ENCODE results near the gene ADCY7.

Gene ADCY7

GRCh38 chr16:50282955-50283631 is 16.7 kb downstream of the ADCY7 start:
- DNase-seq, result no peak

DNA sequence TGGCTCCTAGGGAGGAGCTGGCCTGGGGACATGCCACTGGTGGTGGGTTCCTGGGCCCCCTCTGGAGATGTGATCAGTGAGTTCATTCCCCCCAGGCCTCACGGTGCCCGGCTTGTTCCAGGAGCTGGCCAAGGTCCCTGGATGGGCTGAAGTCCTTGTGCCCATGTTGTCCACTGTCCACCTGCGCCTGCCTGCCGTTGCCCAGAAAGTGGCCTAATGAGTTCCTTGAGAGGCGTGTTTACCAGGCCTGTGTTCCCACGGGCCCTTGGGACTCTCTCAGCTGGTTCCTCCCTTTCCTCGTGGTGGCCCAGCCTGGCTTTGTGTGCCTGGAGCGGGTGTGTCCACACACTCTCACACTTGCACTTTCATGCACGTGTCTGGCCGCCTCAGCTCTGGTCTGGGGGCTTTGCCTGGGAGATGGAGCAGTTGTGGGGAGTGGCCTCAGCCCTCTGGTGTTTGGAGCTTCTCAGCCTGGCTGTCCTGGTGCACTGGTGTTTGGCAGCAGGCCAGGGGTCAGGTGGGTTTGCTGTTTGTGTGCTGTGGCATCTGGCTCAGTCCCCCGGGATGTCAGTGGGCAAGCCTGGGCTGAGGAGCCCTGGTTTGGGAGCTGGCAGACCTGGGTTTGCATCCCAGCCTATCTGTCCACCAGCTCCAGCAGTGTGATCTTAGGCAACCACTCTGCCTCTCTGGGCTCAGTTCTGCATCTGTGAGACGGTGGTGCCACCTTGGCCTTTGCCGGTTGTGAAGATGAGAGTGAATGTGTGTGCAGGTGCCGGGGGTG is 18.0 kb downstream of the ADCY7 start:
- peak; percentile 70 to 78 for DNase-seq

DNA sequence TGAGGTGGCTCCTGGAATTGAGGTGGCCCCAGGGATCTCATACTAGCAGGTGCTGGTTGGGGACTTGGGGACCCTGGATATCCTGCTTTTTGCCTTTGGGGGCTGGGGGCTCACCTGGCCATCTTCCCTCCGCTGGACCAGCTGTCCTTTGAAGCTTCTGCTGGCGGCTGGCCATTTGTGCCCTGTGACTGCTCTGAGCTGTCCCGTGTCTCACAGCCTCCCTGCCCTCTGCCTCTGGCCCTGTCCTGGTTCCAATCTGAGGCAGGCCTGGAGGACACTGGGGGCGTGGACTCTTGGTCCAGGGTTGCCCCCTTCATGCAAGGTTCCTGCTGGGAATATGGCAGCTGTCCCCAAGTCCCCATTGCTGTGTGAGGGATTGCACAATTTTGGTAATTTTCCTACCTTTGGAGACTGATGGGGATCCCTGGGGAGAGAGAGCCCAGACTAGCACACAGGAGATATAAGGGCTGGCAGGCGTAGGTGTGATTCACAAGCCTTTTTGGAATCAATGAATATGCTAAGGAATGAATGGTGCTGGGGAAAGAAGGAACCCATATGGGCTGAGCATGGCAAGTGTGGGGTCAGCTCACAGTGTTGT is 19.2 kb downstream of the ADCY7 start:
- no peak for DNase-seq

GRCh38 chr16:50286681-50287080 is 20.3 kb downstream of the ADCY7 start:
- DNase-seq, result no peak

GRCh38 chr16:50288026-50288425 is 21.7 kb downstream of the ADCY7 start:
- no peak for DNase-seq

- no peak for DNase-seq
Measured at GRCh38 chr16:50288920-50289319, 22.6 kb downstream of the ADCY7 start.

DNA sequence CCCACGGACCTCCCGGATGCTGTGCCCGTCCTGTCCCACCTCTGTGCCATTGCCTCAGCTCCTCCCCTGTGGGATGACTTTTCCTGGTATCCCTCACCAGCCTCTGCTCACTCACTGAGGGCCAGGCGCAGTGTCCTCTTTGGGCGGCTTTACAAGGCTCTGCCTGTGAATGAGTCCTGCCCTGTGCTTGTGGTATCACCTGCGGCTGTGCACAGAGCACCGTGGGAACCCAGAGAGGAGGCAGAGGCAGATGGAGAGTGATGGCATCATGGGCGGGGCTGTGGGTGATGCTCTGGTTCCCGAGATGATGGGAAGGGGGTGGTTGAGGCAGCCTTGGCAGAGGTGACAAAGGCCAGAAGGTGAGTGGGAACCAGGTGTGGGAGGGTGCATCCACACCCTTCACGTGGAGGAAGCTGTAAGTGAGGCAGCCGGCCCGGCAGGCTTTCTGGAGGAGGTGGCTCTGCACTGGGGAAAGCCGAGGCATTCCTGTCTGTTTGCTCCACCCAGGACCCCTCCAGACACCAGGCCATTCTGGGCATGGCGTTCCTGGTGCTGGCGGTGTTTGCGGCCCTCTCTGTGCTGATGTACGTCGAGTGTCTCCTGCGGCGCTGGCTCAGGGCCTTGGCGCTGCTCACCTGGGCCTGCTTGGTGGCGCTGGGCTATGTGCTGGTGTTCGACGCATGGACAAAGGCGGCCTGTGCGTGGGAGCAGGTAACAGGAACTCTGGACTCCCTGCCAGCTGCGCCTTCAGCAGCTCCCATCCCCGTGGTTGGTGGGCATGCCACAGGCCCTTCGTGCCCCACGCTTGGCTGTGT is 23.8 kb downstream of the ADCY7 start:
- no peak for DNase-seq

- DNase-seq, result no peak
Measured at GRCh38 chr16:50290856-50291255, 24.5 kb downstream of the ADCY7 start.

DNA sequence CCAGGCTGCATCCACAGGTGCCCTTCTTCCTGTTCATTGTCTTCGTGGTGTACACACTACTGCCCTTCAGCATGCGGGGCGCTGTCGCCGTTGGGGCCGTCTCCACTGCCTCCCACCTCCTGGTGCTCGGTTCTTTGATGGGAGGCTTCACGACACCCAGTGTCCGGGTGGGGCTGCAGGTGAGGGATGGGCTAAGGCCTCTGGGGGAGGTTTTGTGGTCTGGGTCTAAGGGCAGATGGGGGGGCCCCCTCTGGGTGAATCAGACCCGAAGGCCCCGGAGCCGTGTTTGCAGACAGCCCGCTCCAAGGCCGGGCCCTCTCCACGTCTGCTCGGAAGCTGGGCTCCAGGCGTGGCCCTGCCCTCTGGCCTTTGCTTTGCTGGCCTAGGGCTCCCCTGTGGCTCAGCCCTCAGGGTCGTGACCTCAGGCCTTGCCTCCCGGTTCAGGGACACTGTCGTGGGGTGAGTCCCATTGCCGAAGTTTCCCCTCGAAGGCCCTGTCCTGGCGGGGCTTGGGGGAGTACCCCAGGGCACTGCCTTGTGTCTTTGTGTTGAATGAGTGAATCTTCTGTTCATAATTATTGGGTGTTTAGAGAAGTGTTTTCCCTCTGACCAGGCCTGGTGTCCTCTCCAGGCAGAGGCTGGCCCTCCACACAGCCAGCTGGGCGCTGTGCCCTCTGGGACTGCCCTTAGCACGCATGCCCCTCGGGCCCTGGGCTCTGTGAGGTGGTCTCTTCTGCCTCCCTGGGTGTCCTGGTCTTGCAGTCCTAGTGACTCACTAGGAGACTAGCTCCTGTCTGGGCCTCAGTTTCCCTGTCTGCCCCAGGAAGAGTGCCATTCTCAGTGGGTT is 25.6 kb downstream of the ADCY7 start:
- no peak for DNase-seq

GRCh38 chr16:50292566-50292948 is 26.2 kb downstream of the ADCY7 start:
- DNase-seq, result no peak

DNA sequence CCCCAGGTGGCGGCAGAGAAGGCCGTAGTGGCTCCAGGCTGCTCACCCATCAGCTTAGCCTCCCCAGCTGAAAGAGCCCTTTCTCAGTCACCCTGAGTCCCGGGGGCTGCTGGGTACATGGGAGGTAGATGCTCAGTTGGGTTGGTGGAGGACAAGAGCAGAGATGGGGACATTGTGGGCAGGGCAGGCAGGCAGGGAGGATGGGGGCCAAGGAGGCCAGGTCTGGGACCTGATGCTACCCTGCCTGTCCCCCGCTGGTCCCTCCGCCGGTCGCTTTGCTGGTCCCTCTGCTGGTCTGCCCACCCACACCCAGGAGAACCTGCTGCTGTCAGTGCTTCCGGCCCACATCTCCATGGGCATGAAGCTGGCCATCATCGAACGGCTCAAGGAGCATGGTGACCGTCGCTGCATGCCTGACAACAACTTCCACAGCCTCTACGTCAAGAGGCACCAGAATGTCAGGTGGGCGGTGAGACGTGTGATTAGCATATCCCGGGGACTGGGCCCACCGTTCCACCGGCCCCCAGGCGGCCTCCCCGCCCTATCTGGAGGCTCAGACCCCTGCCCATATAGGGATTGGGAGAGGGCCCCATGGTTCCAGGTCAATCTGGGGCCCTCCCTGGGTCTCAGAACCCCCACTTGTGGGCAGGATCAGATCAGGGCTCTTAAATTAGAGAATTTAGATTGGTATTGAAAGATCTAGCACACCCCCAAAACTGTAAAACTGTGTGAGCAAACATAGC is 26.9 kb downstream of the ADCY7 start:
- no peak for DNase-seq

DNA sequence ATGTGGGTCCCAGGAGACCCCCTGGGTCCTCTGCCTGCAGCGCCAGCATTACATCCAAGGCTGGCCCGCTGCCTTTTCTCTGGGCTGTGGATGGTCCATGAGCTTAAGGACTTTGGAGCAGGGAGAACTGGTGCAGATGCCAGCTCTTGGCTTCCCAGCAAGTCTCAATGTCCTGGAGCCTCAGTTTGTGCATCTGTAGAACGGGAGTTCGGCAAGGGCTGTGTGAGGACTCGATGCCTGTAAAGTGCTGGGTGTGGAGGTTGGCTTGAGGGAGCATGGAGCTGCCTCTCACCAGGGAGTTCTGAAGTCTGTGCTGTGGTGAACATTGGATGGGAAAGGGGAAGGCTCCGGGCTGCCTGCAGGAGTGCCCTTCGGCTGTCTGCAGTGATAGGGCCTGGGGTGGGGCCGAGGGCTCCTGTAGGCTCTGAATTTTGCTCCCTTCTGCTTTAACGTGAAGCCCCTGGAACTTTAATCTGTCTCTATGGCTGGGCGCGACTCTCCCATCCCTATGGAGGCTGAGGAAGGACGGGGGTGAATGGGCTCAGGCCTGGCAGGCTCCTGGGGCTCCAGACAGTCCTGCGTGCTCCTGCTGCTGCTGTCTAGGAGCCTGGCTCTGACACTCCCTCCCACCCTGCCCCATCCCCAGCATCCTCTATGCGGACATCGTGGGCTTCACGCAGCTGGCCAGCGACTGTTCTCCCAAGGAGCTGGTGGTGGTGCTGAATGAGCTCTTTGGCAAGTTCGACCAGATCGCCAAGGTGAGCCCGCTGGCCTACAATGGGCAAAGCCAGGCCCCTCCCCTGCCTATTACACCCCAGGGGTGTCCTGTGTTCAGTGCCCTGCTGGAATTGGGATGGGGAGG is 27.9 kb downstream of the ADCY7 start:
- DNase-seq, result no peak

DNA sequence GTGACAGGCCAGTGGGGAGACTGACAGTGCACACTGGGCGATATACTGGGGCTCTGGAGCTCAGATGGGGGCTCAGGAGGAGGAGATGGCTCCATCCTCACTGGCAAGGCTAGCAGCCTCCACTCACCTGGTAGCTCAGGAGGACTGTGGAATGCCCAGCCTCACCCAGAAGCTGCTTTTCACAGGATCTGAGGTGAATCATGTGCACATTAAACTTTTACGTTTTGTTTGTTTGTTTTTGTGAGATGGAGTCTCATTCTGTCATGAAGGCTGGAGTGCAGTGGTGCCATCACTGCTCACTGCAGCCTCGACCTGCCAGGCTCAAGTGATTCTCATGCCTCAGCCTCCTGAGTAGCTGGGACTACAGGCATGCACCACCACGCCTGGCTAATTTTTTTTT is 28.6 kb downstream of the ADCY7 start:
- DNase-seq, result no peak

DNA sequence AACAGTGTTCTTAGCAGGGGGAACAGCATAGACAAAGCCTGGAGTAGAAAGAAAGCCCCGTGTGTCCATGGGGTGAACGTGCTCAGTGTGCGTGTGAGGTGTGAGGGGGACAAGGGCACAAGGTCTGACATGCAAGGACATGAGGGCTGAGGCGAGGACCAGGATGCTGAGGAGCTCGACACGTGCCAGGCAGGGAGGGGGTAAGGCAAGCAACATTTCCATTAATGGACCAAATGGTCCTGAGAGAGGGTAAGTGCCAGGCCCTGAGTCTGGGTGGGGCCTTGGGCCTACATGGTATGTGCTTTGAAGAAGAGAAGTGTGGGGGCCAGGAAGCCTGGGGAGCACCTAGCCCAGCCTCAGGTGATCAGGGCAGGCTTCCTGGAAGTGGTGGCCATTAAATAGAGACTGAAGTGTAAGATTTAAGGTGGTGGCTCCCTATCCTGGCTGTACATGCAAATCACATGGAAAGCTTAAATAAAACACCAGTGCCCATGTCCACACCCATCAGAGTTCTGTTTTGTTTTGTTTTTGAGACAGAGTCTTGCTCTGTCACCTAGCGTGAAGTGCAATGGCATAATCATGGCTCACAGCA is 29.3 kb downstream of the ADCY7 start:
- no peak for DNase-seq

DNA sequence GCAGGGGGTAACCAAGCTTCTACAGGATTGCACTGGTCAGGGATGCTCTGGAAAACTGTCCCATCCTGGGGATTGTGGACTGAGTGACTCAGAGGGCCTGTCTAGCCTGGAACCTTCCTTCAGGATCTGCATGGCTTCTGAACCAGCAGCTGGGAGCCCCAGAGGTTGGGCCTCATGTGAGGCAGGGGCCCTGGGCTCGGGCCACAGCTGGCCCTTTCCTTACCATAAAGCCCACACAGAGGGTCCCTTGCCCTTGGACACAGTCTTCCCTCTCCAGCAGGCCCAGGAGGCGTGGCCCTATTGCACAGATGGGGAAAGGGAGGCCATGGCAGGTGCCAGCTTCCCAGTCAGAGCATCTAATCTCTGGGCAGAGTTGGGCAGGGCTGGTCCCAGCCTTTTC is 30.5 kb downstream of the ADCY7 start:
- DNase-seq, result peak; percentile 80 to 86

DNA sequence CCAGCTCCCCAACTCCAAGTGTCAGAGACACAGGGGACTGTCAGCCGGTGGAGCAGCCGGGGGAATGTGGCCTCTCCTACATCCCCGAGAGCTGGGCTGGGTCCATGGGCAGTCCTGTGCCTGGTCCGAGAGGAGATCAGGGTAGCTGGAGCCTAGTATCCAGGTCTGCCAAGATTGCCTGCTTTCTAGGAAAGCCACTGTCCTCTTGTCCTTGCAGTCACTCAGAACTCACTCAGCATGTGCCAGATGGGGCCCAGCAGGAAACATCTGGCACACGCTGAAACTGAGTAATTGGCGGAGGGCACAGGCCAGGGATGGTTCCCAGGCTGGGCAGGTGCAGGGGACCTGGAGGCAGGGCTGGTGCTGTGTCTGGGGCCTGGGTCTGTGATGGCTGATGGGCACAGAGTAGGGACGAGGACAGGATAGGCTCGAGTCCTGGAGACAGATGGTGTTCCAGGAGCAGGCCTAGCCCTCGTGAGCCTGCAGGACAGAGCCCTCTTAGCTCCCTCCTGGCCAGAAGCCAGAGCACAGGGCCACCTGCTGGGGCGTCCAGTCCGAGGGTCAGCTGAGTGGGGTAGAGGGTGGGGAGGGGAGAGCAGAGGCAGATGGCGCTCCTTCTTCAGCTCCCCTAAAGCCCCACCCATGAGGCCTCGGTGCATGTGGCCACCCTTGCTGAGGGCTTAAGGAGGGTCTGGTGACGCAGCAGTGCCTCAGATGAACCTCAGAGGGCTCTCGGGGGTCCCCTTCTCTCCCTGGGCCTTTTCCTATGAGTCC is 31.1 kb downstream of the ADCY7 start:
- DNase-seq, result peak; percentile 97 to 100

GRCh38 chr16:50298075-50298460 is 31.7 kb downstream of the ADCY7 start:
- peak in 1 of 2 experiments; percentile 63 for DNase-seq

DNA sequence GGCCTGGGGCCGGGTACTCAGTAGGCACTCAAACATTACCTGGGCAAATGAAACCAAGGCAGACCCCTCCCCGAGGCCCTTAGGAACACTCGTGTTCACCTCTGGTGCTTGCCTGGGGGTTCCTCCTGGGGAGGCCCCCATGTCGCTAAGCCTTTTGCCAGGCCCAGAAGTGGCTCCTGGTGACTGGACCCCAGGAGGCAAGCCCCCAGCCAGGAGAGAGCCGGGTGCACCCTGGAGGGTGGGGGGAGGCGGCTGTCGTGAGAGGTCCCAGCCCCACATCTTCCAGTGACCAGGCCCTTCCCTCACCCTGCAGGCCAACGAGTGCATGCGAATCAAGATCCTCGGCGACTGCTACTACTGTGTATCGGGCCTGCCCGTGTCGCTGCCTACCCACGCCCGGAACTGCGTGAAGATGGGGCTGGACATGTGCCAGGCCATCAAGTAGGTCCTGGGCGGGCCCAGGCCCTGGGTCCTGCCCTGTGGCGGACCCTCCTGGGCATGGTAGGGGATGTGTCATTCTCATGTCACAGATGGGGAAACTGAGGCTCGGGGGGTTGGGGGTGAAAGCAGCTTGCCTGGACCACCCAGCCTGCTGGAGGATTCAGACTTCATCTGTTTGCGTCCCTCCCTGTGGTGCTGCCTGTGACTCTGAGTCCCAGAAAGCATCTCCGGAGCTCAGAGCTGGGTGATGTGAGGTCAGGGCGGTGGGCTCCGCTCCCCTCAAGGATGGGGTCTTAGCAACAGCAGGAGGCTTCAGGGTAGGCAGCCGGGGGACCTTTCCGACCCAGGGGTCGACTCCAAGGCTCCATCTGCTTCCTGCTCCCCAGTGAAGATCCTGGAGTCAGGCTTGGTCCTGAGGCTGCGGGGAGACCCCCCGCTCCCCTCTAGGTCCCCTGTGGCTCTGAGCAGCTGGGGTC is 32.5 kb downstream of the ADCY7 start:
- no peak for DNase-seq
